Measurements from ENCODE around the gene SNORC. TPM values are rescaled to one million over a fixed set of nuclear protein-coding genes. Genes with fewer than 3 reads are reported as not detected.

Gene SNORC
- total RNA-seq, 4 donors from 2014 or later: 0.24 to 0.79 (median 0.40) TPM

DNA sequence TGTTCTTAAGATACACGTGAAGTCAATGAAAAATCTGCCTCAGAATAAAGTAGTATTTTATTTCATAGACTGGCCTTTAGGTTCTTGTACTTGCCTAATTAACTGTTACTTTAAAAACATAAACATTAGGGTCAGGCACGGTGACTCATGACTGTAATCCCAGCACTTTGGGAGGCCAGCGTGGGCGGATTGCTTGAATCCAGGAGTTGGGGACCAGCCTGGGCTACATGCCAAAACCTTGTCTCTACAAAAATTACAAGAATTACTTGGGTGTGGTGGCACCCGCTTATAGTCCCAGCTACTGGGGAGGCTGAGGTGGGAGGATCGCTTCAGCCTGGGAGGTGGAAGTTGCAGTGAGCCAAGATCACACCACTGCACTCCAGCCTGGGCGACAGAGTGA is 16.0 kb upstream of the SNORC start:
- ATAC-seq (ENCODE audit: low FRiP score) (peak; percentile 46), DNase-seq (ENCODE audit: low spot score) (peak; percentile 43)
- TF ChIP-seq, protein P1, sequence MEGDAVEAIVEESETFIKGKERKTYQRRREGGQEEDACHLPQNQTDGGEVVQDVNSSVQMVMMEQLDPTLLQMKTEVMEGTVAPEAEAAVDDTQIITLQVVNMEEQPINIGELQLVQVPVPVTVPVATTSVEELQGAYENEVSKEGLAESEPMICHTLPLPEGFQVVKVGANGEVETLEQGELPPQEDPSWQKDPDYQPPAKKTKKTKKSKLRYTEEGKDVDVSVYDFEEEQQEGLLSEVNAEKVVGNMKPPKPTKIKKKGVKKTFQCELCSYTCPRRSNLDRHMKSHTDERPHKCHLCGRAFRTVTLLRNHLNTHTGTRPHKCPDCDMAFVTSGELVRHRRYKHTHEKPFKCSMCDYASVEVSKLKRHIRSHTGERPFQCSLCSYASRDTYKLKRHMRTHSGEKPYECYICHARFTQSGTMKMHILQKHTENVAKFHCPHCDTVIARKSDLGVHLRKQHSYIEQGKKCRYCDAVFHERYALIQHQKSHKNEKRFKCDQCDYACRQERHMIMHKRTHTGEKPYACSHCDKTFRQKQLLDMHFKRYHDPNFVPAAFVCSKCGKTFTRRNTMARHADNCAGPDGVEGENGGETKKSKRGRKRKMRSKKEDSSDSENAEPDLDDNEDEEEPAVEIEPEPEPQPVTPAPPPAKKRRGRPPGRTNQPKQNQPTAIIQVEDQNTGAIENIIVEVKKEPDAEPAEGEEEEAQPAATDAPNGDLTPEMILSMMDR (IDR thresholded peaks at IDR 0.05): no peak

DNA sequence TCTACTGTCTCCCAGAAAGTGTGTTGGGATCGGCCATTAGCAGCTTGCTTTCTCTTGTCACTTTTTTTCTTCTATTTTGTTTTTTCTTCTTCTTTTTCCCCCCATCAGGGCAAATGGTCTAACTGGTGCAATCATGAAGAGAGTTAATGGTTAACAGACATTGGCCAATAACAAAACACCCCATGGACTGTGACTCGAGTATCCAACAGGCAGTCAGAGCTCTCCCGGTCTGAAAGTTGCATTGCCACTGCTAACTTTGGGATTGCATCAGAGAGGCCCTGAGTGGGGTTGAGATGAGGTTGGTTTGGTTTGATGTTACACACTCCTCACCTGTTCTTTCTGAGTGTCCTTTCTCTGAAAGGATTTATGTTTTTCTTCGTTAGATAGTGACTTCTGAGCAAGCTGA is 12.9 kb upstream of the SNORC start:
- ATAC-seq (ENCODE audit: low FRiP score) (no peak), DNase-seq (ENCODE audit: low spot score) (no peak)
- TF ChIP-seq, protein P1 (IDR thresholded peaks at IDR 0.05): no peak

DNA sequence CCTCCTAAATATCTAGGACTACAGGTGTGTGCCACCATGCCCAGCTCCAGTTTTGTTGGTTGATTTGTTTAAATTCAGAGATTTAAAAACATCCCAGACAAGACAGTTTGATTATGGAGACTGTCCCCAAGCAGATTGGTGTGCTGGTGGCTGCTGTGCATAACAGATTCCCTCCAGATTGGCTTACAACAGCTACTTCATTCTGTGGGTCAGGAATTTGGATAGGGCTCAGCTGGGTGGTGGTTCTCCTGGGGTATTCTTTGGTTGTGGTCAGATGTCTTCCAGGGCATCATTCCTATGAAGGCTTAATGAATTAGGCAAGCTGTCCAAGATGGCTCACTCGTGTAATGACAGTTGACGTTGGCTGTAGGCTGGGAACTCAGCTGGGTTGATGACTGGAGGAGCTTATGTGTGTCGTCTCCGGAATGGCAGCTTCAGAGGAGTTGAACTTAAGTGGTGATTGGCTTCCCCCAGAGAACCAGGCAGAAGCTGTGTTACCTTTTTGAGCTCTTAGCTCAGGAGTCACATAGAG is 10.6 kb upstream of the SNORC start:
- DNase-seq (ENCODE audit: low spot score): no peak
- TF ChIP-seq, protein P1 (IDR thresholded peaks at IDR 0.05): no peak
- no peak for ATAC-seq (ENCODE audit: low FRiP score)

DNA sequence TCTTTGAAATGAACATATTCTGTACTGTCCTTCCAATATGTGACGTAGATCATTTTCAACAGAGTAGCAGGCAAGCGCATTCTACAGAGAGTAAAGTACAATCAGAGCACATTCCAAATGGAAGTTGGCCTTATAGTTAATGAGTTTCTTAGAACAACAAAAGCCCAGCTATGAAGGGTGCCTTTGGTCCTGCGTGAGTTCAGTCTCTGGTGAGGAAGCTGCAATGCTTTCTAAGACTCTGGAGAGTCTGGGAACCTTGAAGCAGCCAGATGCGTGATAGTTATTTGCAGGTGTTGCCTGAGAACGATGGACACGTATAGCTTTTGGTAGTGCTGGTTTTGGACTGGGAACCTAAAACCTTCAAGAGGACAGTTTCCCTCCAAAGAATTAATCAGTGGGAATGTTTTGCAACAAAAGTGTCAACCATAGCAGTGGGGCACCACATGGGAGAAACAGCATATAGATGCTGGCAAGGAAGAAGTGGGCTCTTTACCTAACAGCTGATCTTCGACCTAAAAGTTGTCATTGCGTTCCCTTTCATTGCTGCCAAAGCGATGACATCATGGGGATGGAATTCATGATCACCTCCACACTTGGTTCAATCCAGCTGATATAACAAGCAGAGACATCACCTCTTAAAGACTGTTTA is 9.3 kb upstream of the SNORC start:
- TF ChIP-seq, protein P1 (IDR thresholded peaks at IDR 0.05): no peak
- no peak for ATAC-seq (ENCODE audit: low FRiP score)
- no peak for DNase-seq (ENCODE audit: low spot score)

DNA sequence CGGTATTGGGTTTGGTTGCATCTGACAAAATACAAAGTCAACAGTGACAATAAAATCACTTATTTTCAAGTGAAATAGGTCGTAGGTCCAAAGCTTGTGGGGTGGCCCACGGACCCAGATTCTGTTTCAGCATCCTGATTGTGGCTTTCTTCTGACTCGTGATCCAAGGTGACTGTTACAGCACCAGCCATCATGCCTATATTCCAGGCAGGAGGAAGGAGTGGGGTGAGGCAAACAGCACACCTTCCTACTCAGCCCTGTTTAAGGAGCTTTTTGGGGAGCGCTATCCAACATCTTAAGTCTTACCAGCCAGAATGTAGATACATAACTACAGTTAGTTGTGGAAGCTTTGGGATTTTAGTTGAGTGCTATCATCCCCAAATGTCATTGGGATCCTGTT is 8.7 kb upstream of the SNORC start:
- ATAC-seq (ENCODE audit: low FRiP score) (no peak), DNase-seq (ENCODE audit: low spot score) (no peak)
- TF ChIP-seq, protein P1 (IDR thresholded peaks at IDR 0.05): no peak

DNA sequence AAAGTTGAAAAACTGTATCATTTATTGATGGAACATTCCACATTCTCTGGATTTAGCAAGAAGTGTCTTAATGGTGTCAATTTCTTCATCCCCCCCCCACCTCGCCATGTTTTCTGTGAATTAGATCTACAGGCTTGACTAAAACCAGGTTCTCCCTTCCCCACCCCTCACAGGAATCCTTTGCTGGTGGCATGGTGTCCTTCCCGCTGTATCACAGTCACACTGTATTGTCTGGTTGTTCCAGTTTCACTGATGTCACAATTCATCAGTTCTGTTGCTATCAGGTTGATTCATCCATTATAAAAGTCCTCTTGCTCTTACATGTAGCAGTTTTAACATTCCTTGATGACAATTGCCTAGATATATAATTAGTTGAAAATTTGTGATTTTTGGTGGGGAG is 6.1 kb upstream of the SNORC start:
- TF ChIP-seq, protein P1 (IDR thresholded peaks at IDR 0.05): no peak
- no peak for ATAC-seq (ENCODE audit: low FRiP score)
- DNase-seq (ENCODE audit: low spot score): no peak

DNA sequence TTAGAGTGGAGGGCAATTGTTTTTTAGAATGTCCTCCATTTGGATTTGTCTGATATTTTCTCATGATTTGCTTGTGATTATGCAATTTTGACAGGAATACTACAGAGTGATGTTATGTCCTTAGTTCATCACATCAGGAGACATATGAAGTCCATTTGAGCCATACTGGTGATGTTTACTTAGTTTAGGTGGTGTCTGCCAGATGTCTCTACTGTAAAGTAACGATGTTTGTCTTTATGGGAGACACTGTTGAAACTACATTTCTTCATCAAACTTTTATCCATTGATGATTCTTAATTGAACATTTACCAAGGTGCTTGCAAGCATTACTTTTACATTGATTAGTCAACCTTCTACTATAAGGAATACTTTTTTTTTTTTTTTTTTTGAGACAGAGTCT is 4.9 kb upstream of the SNORC start:
- ATAC-seq (ENCODE audit: low FRiP score) (no peak), DNase-seq (ENCODE audit: low spot score) (no peak)
- TF ChIP-seq, protein P1 (IDR thresholded peaks at IDR 0.05): no peak
